Measurements from ENCODE around the gene TMEM59. TPM values are rescaled to one million over a fixed set of nuclear protein-coding genes. Genes with fewer than 3 reads are reported as not detected.
A peak's percentile ranks its signal among the peaks of the same experiment; 100 is the strongest.

Gene TMEM59
- total RNA-seq, 1 donor from 2014 or later: 195 TPM

- Mint-ChIP-seq H3K27ac (ENCODE audit: unreplicated experiment) (no peak overlapping the region), H3K4me1 (ENCODE audit: unreplicated experiment) (no peaks in the 10 kb centered on the region), H3K36me3 (ENCODE audit: low read depth, unreplicated experiment) (no peaks in the 10 kb centered on the region), H3K9me3 (ENCODE audit: unreplicated experiment) (no peaks in the 10 kb centered on the region), H3K27me3 (ENCODE audit: unreplicated experiment) (no peaks in the 10 kb centered on the region), H3K4me3 (ENCODE audit: unreplicated experiment) (no peak overlapping the region)
- TF ChIP-seq CTCF (IDR thresholded peaks at IDR 0.05; ENCODE audit: unreplicated experiment): no peak
- DNase-seq (ENCODE audit: low spot score): no peak
These were observed 35.4 kb upstream of the TMEM59 start for GRCh38 chr1:54088385-54088784.

GRCh38 chr1:54086754-54087153, 33.8 kb upstream of the TMEM59 start:
- no peak overlapping the region for H3K4me3 Mint-ChIP-seq (ENCODE audit: unreplicated experiment)
- H3K4me1 Mint-ChIP-seq (ENCODE audit: unreplicated experiment): no peaks in the 10 kb centered on the region
- H3K27ac Mint-ChIP-seq (ENCODE audit: unreplicated experiment): no peak overlapping the region
- no peaks in the 10 kb centered on the region for H3K36me3 Mint-ChIP-seq (ENCODE audit: low read depth, unreplicated experiment)
- no peaks in the 10 kb centered on the region for H3K27me3 Mint-ChIP-seq (ENCODE audit: unreplicated experiment)
- no peak for DNase-seq (ENCODE audit: low spot score)
- no peak for TF ChIP-seq CTCF (IDR thresholded peaks at IDR 0.05; ENCODE audit: unreplicated experiment)
- no peaks in the 10 kb centered on the region for H3K9me3 Mint-ChIP-seq (ENCODE audit: unreplicated experiment)

- no peak for DNase-seq (ENCODE audit: low spot score)
- Mint-ChIP-seq H3K4me3 (ENCODE audit: unreplicated experiment) (no peak overlapping the region), H3K4me1 (ENCODE audit: unreplicated experiment) (peaks cover 2% of the 10 kb centered on the region), H3K27ac (ENCODE audit: unreplicated experiment) (no peak overlapping the region), H3K9me3 (ENCODE audit: unreplicated experiment) (no peaks in the 10 kb centered on the region), H3K36me3 (ENCODE audit: low read depth, unreplicated experiment) (no peaks in the 10 kb centered on the region), H3K27me3 (ENCODE audit: unreplicated experiment) (no peaks in the 10 kb centered on the region)
- TF ChIP-seq CTCF (IDR thresholded peaks at IDR 0.05; ENCODE audit: unreplicated experiment): no peak
These were observed 31.8 kb upstream of the TMEM59 start for GRCh38 chr1:54084794-54085193.

- H3K4me3 Mint-ChIP-seq (ENCODE audit: unreplicated experiment): no peak overlapping the region
- no peaks in the 10 kb centered on the region for H3K27me3 Mint-ChIP-seq (ENCODE audit: unreplicated experiment)
- no peaks in the 10 kb centered on the region for H3K36me3 Mint-ChIP-seq (ENCODE audit: low read depth, unreplicated experiment)
- H3K4me1 Mint-ChIP-seq (ENCODE audit: unreplicated experiment): peaks cover 8% of the 10 kb centered on the region
- DNase-seq (ENCODE audit: low spot score): peak; percentile 79
- H3K27ac Mint-ChIP-seq (ENCODE audit: unreplicated experiment): no peak overlapping the region
- no peaks in the 10 kb centered on the region for H3K9me3 Mint-ChIP-seq (ENCODE audit: unreplicated experiment)
- TF ChIP-seq CTCF (IDR thresholded peaks at IDR 0.05; ENCODE audit: unreplicated experiment): peak; percentile 93
These were observed 28.6 kb upstream of the TMEM59 start for GRCh38 chr1:54081306-54082270.

GRCh38 chr1:54080598-54081049, 27.6 kb upstream of the TMEM59 start:
- Mint-ChIP-seq H3K27ac (ENCODE audit: unreplicated experiment) (no peak overlapping the region), H3K4me1 (ENCODE audit: unreplicated experiment) (peaks cover 8% of the 10 kb centered on the region), H3K36me3 (ENCODE audit: low read depth, unreplicated experiment) (no peaks in the 10 kb centered on the region), H3K27me3 (ENCODE audit: unreplicated experiment) (no peaks in the 10 kb centered on the region), H3K9me3 (ENCODE audit: unreplicated experiment) (no peaks in the 10 kb centered on the region), H3K4me3 (ENCODE audit: unreplicated experiment) (no peak overlapping the region)
- no peak for TF ChIP-seq CTCF (IDR thresholded peaks at IDR 0.05; ENCODE audit: unreplicated experiment)
- no peak for DNase-seq (ENCODE audit: low spot score)
